ENCODE data around the gene BMI1.

DNA sequence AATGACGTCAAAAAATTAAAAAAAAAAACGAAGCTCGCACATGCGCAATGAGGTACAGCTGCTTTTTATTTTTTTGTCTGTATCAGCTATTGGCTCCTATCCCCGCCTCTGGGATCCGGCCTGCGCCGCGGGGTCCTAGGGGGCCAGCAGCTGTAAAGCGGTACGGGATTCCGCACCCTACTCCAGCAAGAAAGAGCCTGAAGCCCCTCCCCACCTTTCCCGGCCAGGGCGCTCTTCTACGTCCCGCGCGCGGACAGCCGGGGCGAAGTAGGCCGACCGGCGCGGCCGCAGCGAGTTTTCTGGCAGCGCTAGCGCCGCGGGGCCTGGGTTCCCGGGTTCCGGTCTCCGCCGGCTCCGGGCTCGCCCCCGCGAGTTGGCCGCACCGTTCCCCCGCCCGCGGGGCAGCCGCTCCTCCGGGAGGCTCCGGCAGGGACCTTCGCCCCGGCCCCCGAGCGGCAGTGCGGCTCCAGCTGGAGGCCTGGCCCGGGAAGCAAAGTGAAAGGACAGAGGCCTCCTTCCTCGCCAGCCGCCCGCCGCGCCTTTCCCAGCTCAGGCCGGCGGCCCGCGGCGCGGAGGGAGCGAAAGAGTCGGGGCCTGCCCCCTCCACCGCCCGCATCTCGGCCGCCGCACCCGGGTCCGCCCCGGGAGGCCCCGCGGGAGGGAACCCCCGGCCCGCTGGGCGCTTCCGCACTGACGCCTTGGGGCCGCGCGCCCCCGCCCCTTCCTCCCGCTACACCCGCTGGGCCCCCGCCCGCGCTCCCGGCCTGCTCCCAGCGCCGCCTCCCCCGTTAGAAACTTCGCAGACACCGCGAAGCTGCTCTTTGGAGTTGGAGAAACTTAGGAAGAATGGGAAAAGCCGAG, 19.7 kb downstream of the BMI1 start:
- no peak for TF ChIP-seq POLR2A (IDR thresholded peaks at IDR 0.05)
- TF ChIP-seq, protein P1, sequence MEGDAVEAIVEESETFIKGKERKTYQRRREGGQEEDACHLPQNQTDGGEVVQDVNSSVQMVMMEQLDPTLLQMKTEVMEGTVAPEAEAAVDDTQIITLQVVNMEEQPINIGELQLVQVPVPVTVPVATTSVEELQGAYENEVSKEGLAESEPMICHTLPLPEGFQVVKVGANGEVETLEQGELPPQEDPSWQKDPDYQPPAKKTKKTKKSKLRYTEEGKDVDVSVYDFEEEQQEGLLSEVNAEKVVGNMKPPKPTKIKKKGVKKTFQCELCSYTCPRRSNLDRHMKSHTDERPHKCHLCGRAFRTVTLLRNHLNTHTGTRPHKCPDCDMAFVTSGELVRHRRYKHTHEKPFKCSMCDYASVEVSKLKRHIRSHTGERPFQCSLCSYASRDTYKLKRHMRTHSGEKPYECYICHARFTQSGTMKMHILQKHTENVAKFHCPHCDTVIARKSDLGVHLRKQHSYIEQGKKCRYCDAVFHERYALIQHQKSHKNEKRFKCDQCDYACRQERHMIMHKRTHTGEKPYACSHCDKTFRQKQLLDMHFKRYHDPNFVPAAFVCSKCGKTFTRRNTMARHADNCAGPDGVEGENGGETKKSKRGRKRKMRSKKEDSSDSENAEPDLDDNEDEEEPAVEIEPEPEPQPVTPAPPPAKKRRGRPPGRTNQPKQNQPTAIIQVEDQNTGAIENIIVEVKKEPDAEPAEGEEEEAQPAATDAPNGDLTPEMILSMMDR (IDR thresholded peaks at IDR 0.05): no peak

All from testis (tissue), 2 donors.